KMS-11 (cell line): ENCODE data around the gene ADD3.

Experiments
- H2AFZ ChIP-seq: fragments of 200-600 bp; sonication (generic); 2 replicates; pipeline ENCODE4 v1.6.1; 2016; ENCODE audit warnings: antibody characterized with exemption, mixed run types, low read depth
- H3K27ac ChIP-seq: fragments of 200-600 bp; sonication (generic); 2 replicates; pipeline ENCODE4 v1.6.1; 2016; ENCODE audit warnings: mild to moderate bottlenecking, mixed run types
- H3K27me3 ChIP-seq: fragments of 200-600 bp; sonication (generic); 2 replicates; pipeline ENCODE4 v1.6.1; 2017; ENCODE audit warnings: mild to moderate bottlenecking, low read depth, mixed run types, moderate library complexity; ENCODE audit not compliant: insufficient read depth
- H3K36me3 ChIP-seq: fragments of 200-600 bp; sonication (generic); 2 replicates; pipeline ENCODE4 v1.6.1; 2017; ENCODE audit warnings: mild to moderate bottlenecking, mixed run types; ENCODE audit not compliant: insufficient read depth
- H3K4me1 ChIP-seq: fragments of 200-600 bp; sonication (generic); 2 replicates; pipeline ENCODE4 v1.6.1; 2016; ENCODE audit warnings: mild to moderate bottlenecking, low read depth, mixed run types; ENCODE audit not compliant: poor library complexity, severe bottlenecking
- H3K4me2 ChIP-seq: fragments of 200-600 bp; sonication (generic); 2 replicates; pipeline ENCODE4 v1.7.0; 2016; ENCODE audit warnings: mild to moderate bottlenecking, mixed run types
- H3K4me3 ChIP-seq: fragments of 200-600 bp; sonication (generic); IDR thresholded peaks from 2 replicates; pipeline ENCODE4 v1.6.1; 2017; ENCODE audit warnings: low read depth, low read length, mixed read lengths; ENCODE audit not compliant: insufficient read depth
- H3K79me2 ChIP-seq: fragments of 200-600 bp; sonication (generic); 2 replicates; pipeline ENCODE4 v1.6.1; 2016; ENCODE audit warnings: low read depth, mixed run types; ENCODE audit not compliant: insufficient read depth
- H3K9ac ChIP-seq: fragments of 200-600 bp; sonication (generic); 2 replicates; pipeline ENCODE4 v1.6.1; 2016; ENCODE audit warnings: mild to moderate bottlenecking, mixed run types
- H4K20me1 ChIP-seq: fragments of 200-600 bp; sonication (generic); 2 replicates; pipeline ENCODE4 v1.6.1; 2016; ENCODE audit warnings: mild to moderate bottlenecking, mixed run types; ENCODE audit not compliant: insufficient read depth
- TF ChIP-seq, protein P1 (sequence below): fragments of 200-600 bp; sonication (generic); conservative IDR thresholded peaks from 2 replicates; pipeline ENCODE4 v1.6.1; 2017; ENCODE audit warnings: low read depth, mild to moderate bottlenecking, antibody characterized with exemption, low read length, moderate library complexity, mixed read lengths

Gene ADD3

DNA sequence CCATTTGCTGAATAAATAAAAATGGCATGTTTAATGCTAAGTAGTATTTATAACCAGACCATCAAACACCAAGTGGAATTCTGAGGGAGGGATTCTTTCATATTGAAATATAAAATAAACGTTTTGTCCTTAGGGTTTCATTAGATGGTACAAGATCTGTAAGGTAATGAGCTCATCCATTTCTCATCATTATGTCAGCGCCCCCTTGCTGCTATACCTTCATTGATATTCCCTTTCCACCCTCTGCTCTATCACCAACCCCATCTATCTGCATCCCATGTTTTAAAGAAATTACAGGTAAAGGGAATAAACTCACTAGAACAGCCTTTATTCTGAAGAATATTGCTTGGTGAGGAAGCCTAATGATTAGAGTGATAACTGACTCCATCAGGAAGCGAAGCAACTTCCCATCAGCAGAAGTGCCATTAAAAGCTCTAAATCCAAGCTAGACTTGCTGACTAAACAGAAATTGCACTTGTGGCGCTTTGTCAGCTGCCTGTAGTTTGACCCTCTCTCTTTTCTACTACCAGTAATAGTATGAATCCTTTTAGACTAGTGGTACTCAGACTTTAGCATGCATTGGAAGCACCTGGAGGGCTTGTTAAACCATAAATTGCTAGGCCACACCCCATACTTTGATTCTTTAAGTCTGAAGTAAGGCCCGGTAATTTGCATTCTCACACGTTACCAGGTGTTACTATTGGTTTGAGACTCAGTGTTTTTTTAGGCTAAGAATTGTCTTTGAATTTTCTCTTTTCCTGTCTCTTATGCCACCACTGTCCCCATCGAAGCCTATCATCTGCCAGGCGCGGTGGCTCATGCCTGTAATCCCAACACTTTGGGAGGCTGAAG lies 27.5 kb downstream of the ADD3 start:
- Histone ChIP-seq H3K79me2 (peaks cover 34% of the 10 kb centered on the region; the same call in 1 of the 2 replicates), H3K27me3 (no peaks in the 10 kb centered on the region)

DNA sequence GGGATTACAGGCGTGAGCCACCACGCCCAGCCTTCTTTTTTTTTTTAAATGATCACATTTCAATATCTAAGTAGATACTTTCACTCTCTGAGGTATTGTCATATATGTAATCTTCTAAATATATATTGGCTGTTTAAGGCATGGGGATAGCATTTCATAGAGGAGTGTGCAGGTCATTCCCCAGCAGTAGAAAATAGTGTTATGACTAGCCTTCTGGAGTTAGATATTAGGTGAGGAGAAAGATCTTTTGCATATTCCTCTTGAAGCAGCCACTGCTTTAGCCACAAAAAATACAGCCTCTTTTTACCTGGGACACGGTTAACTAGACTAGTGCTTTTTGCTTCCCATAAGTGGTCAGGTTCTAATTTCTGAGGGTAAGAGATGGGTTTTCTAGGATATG lies 28.9 kb downstream of the ADD3 start:
- Histone ChIP-seq H3K9ac (no peak overlapping the region), H3K4me1 (peaks cover 20% of the 10 kb centered on the region), H3K27ac (no peak overlapping the region), H3K4me3 (no peak overlapping the region), H2AFZ (no peak overlapping the region), H3K4me2 (no peak overlapping the region), H3K27me3 (no peaks in the 10 kb centered on the region), H3K36me3 (no peaks in the 10 kb centered on the region), H4K20me1 (no peaks in the 10 kb centered on the region), H3K79me2 (peaks cover 44% of the 10 kb centered on the region; the same call in 1 of the 2 replicates)
- TF ChIP-seq, protein P1, sequence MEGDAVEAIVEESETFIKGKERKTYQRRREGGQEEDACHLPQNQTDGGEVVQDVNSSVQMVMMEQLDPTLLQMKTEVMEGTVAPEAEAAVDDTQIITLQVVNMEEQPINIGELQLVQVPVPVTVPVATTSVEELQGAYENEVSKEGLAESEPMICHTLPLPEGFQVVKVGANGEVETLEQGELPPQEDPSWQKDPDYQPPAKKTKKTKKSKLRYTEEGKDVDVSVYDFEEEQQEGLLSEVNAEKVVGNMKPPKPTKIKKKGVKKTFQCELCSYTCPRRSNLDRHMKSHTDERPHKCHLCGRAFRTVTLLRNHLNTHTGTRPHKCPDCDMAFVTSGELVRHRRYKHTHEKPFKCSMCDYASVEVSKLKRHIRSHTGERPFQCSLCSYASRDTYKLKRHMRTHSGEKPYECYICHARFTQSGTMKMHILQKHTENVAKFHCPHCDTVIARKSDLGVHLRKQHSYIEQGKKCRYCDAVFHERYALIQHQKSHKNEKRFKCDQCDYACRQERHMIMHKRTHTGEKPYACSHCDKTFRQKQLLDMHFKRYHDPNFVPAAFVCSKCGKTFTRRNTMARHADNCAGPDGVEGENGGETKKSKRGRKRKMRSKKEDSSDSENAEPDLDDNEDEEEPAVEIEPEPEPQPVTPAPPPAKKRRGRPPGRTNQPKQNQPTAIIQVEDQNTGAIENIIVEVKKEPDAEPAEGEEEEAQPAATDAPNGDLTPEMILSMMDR = no peak

More for the DNA sequence above, 27.5 kb downstream of the ADD3 start:
- Histone ChIP-seq H4K20me1 (no peaks in the 10 kb centered on the region), H3K9ac (no peak overlapping the region), H3K4me3 (no peak overlapping the region), H3K4me2 (no peak overlapping the region), H3K27ac (no peak overlapping the region), H3K36me3 (no peaks in the 10 kb centered on the region), H2AFZ (no peak overlapping the region), H3K4me1 (peaks cover 20% of the 10 kb centered on the region)
- TF ChIP-seq, protein P1 = no peak

DNA sequence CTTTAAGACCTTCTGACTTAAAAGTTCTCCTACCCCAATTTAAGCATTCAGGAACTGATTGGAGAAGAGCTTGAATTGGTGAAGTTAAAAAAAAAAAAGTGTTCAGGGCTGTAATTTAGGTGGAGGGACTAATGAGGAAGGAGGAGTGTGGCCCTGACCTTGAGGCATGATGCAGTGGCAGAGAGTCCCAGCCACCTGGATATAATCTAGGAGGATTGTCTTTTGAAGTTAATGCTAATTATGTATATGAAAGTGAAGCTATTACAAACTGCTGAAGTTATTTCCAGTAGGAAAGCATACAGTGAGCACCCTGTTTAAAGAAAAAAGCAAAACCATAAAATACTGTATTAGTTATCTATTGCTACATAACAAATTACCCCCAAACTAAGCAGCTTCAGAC lies 31.5 kb downstream of the ADD3 start:
- H3K36me3 ChIP-seq = no peaks in the 10 kb centered on the region
- no peaks in the 10 kb centered on the region for H3K27me3 ChIP-seq
- H3K4me2 ChIP-seq = no peak overlapping the region
- H4K20me1 ChIP-seq = no peaks in the 10 kb centered on the region
- H3K4me3 ChIP-seq = no peak overlapping the region
- no peak overlapping the region for H2AFZ ChIP-seq
- TF ChIP-seq, protein P1 = no peak
- H3K79me2 ChIP-seq = peaks cover 42% of the 10 kb centered on the region; the same call in 1 of the 2 replicates
- peaks cover 13% of the 10 kb centered on the region for H3K4me1 ChIP-seq
- no peak overlapping the region for H3K9ac ChIP-seq
- no peak overlapping the region for H3K27ac ChIP-seq

- Histone ChIP-seq H3K4me2 (no peak overlapping the region), H3K4me3 (no peak overlapping the region), H3K9ac (no peak overlapping the region), H4K20me1 (no peaks in the 10 kb centered on the region), H3K27me3 (no peaks in the 10 kb centered on the region), H3K79me2 (peaks cover 42% of the 10 kb centered on the region; the same call in 1 of the 2 replicates), H2AFZ (no peak overlapping the region), H3K36me3 (no peaks in the 10 kb centered on the region), H3K27ac (no peak overlapping the region), H3K4me1 (peaks cover 13% of the 10 kb centered on the region)
- TF ChIP-seq, protein P1 = no peak
These were observed 32.3 kb downstream of the ADD3 start for GRCh38 chr10:110040108-110040507.
